ENCODE data around the gene DNAH17. TPM values are rescaled to one million over a fixed set of nuclear protein-coding genes. Genes with fewer than 3 reads are reported as not detected.

Gene DNAH17
- total RNA-seq, 1 donor from 2014 or later = not detected

DNA sequence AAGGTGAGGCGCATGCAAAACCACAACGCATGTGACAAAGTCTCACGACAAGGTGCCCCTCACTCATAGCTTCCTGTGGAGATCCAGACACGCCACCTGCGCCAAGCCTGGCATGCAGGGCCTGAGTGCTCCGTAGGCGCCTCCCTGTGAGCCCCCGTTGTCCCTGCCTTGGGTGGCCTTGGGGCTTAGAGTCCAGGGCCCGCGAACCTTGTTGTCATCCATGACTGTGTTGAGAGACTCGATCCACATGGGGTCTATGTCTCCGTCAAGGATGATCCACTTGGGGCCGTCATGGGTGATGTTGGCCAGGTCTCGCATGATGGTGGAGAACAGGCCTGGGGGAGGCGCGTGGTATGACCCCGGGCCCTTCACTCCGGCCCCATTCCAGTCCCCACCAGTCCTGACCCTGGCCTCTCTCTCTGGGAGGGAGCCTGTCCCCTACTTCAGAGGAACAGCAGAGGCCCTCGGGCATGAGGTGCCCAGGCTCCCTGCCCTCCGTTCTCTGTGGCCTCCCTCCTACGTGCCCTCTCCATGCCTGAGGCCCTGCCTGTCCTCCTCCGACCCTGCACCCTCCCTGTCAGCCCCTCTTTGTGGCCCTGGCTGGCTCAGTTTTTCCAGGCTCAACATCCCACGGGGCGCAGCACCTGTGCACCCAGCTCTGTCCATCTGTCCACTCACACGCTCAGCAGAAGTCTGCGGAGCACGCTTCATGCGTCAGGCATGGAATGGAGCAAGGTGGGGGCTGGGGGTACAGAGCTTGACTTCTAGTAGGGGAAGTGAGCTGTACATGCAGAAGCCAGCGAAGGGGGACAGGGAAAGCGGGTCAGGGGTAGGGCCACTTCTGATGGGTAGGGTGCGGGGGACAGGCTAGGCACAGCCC lies 85.7 kb downstream of the DNAH17 start:
- Histone ChIP-seq H3K27ac (replicated peaks) (no peak overlapping the region), H3K9me3 (replicated peaks) (no peaks in the 10 kb centered on the region), H3K4me1 (peaks cover 5% of the 10 kb centered on the region), H3K36me3 (no peaks in the 10 kb centered on the region), H3K27me3 (ENCODE audit: low read depth) (peaks cover 13% of the 10 kb centered on the region), H3K4me3 (no peak overlapping the region)
- TF ChIP-seq, protein P1, sequence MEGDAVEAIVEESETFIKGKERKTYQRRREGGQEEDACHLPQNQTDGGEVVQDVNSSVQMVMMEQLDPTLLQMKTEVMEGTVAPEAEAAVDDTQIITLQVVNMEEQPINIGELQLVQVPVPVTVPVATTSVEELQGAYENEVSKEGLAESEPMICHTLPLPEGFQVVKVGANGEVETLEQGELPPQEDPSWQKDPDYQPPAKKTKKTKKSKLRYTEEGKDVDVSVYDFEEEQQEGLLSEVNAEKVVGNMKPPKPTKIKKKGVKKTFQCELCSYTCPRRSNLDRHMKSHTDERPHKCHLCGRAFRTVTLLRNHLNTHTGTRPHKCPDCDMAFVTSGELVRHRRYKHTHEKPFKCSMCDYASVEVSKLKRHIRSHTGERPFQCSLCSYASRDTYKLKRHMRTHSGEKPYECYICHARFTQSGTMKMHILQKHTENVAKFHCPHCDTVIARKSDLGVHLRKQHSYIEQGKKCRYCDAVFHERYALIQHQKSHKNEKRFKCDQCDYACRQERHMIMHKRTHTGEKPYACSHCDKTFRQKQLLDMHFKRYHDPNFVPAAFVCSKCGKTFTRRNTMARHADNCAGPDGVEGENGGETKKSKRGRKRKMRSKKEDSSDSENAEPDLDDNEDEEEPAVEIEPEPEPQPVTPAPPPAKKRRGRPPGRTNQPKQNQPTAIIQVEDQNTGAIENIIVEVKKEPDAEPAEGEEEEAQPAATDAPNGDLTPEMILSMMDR (IDR thresholded peaks at IDR 0.05; ENCODE audit: borderline replicate concordance) = no peak
- no peak for DNase-seq
- intact Hi-C loops (cut with micrococcal nuclease) = loop anchor here (10.0 kb wide), 1 partner anchor 213 kb away; no protein-coding TSS in a partner anchor

DNA sequence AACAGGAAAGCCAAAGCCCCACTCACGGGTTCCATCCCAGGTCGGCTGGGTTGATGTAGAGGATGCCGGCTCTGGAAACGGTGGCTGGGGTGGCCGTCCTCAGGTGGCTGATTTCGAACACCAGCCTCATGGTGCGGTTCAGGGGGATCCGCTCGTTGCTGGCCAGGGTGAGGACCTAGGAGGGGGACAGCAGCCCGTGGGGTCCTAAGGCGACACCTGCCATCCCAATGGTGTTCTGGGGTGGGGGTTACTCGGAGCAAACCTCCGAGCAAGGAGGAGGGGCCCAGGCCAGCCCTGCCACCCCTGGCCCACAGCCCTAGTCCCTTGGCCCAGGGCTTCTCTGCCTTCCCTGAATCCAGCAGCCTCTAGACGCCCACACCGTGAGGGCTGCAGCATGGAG lies 86.5 kb downstream of the DNAH17 start:
- H3K27me3 ChIP-seq (ENCODE audit: low read depth) = peaks cover 13% of the 10 kb centered on the region
- no peaks in the 10 kb centered on the region for H3K9me3 ChIP-seq (replicated peaks)
- no peak for DNase-seq
- no peak overlapping the region for H3K27ac ChIP-seq (replicated peaks)
- peaks cover 5% of the 10 kb centered on the region for H3K4me1 ChIP-seq
- TF ChIP-seq, protein P1 (IDR thresholded peaks at IDR 0.05; ENCODE audit: borderline replicate concordance) = no peak
- H3K36me3 ChIP-seq = no peaks in the 10 kb centered on the region
- intact Hi-C loops (cut with micrococcal nuclease) = loop anchor here (10.0 kb wide), 1 partner anchor 214 kb away; no protein-coding TSS in a partner anchor
- H3K4me3 ChIP-seq = no peak overlapping the region

DNA sequence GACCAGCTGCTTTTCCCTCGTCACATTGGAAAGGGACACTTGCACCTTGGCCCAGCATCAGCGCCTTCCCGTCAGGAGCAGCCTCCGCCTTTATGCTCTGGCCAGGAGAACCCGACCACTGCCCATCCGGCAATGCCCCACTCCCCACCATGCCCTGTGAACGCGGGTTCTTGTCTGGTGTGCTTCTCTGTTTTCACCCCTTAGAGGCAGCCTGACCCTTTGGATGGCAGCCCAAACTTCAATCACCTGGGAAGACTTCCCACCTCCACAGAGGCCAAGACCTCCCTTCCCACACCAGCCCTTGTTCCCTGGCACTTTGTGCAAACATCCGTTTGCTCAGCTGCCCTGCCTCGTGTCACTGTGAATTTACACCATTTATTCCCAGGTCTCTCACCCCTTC lies 87.0 kb downstream of the DNAH17 start:
- intact Hi-C loops (cut with micrococcal nuclease) = loop anchor here (10.0 kb wide), 1 partner anchor 215 kb away; no protein-coding TSS in a partner anchor
- H3K4me3 ChIP-seq = no peak overlapping the region
- TF ChIP-seq, protein P1 (IDR thresholded peaks at IDR 0.05; ENCODE audit: borderline replicate concordance) = no peak
- peaks cover 15% of the 10 kb centered on the region for H3K27me3 ChIP-seq (ENCODE audit: low read depth)
- no peaks in the 10 kb centered on the region for H3K36me3 ChIP-seq
- no peak for DNase-seq
- H3K4me1 ChIP-seq = peaks cover 5% of the 10 kb centered on the region
- H3K9me3 ChIP-seq (replicated peaks) = no peaks in the 10 kb centered on the region
- no peak overlapping the region for H3K27ac ChIP-seq (replicated peaks)

DNA sequence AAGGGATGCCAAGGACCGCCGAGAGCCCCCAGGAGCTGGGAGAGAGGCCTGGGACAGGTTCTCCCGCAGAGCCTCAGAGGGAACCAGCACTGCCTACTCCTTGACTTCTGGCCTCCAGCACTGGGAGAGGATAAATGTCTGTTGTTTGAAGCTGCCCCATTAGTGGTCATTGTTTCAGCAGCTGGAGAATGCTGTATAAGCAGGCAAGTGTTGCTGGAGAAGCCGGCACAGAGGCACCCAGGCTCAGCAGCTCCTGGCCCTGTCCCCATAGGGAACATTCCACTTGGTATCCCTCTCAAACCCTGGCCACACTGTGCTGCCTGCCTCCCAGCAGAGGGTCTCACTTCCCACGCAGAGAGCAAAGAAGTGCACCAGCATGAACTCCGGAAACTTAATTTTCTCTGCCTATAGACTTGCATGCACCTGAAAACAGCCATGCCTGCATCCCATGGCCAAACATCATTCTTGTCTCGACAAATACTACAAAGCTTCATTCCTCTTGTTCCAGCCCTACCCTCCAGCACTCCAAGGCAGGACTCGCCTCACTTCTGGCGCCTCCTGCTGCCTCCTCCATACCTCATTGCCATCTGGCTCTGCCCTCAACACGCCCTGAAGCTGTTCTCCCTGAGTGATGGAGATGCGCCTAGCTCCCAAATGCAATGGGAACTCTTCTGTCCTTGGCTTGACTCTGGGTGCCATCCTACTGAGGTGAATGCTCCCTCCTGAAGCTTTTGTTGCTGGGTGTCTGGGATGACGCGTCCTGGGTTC lies 88.1 kb downstream of the DNAH17 start:
- Histone ChIP-seq H3K4me3 (no peak overlapping the region), H3K9me3 (replicated peaks) (no peaks in the 10 kb centered on the region), H3K4me1 (peaks cover 12% of the 10 kb centered on the region), H3K36me3 (no peaks in the 10 kb centered on the region), H3K27ac (replicated peaks) (no peak overlapping the region), H3K27me3 (ENCODE audit: low read depth) (peaks cover 15% of the 10 kb centered on the region)
- DNase-seq = no peak
- intact Hi-C loops (cut with micrococcal nuclease) = no loop called here
- TF ChIP-seq, protein P1 (IDR thresholded peaks at IDR 0.05; ENCODE audit: borderline replicate concordance) = no peak

DNA sequence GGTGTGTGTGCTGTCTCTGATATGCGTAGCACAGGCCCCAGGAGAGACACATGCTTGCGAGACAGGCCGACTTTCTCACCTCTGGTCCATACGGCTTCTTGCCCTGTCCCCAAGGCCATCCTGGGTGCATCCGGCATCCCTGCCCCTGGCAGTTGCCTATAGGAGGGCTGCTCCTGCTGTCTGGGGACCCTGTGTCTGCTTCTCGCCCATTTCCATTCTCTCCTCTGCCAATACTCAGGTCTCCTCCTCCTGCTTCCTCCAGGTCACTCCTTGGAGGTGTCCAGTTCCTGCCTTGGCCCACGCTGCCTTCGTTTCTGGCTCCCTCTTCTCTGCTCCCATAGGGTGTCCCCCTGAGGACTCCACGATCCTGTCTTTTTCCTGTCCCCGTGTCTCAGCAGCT lies 89.0 kb downstream of the DNAH17 start:
- Histone ChIP-seq H3K27me3 (ENCODE audit: low read depth) (peaks cover 23% of the 10 kb centered on the region), H3K4me3 (no peak overlapping the region), H3K36me3 (no peaks in the 10 kb centered on the region), H3K9me3 (replicated peaks) (no peaks in the 10 kb centered on the region), H3K4me1 (peaks cover 11% of the 10 kb centered on the region), H3K27ac (replicated peaks) (no peak overlapping the region)
- intact Hi-C loops (cut with micrococcal nuclease) = no loop called here
- TF ChIP-seq, protein P1 (IDR thresholded peaks at IDR 0.05; ENCODE audit: borderline replicate concordance) = no peak
- DNase-seq = no peak
